IPS DF 4.7 (cell line): ENCODE data around the gene RSPO4.
"Not testable (repeated sequence)": the region's sequence is repeated elsewhere in the genome, so short reads cannot be mapped to it uniquely, and the experiment has no call there.

ENCODE experiments used
- DNase-seq: peaks from one replicate; pipeline ENCODE4 v3.0.0-alpha.2; 2013; ENCODE audit warnings: low spot score; ENCODE audit errors: extremely low read depth

Gene RSPO4

GRCh38 chr20:1001911-1002681 is at the start of gene RSPO4:
TSS of gene RSPO4 (minus strand) at chr20:1002311. CDS start at chr20:1002164, 147 bp downstream.
- DNase-seq, result no peak

DNA sequence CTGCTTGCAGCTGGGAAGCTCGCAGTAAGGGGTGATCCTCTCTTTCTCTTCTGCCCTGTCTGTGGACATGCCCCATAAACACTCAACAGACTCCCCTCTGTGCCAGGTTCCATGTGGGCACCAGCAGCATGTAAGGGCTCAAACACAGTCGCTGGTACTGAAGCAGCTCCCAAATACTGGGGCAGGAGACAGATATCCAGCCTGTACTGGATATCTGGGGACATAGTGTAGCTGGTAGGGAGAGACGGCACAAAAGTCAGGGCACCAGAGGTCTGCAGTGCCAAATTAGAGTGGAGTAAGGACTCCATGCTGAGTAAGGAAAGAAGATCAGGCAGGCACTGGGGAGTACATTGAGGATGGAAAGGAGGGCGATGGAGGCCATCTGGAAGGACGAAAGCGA is 48.3 kb upstream of the RSPO4 start:
- no peak for DNase-seq

GRCh38 chr20:1045860-1046418 is 43.8 kb upstream of the RSPO4 start:
- no peak for DNase-seq

- DNase-seq, result no peak
These were observed 39.8 kb upstream of the RSPO4 start for GRCh38 chr20:1041845-1042390.

- no peak for DNase-seq
These were observed 36.1 kb upstream of the RSPO4 start for GRCh38 chr20:1038205-1038604.

GRCh38 chr20:1037039-1037438 is 34.9 kb upstream of the RSPO4 start:
- no peak for DNase-seq

- no peak for DNase-seq
These were observed 33.4 kb upstream of the RSPO4 start for GRCh38 chr20:1035466-1035865.

GRCh38 chr20:1034415-1034789 is 32.3 kb upstream of the RSPO4 start:
- no peak for DNase-seq

DNA sequence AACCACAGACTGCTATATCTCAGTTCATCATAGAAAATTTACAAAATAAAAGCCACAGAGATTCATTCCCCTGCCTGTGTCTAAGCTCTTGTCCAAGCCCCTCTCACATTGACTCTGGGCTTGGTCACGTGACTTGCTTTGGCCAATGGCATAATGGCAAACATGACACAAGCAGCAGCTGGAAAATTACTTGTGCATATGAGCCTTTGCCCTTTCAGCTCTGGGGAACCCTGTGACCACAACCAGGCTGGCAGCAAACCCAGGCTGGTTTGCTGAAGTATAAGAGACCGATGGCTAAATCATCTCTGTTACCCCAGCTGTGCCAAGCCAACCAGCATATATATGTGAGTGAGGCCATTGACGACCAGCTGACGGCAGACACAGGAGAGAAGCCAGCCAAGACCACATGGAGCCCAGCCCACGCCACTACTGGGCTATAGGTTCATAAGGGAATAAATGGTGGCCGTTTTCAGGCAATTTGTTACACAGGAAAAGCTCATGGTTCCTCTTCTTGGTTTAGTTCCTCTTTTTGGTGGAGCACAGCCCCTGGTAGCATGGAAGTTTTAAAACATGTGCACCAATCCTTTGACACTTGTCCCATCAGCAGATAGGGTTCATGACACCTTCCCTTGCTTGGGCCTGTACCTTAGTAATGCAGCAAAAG is 31.8 kb upstream of the RSPO4 start:
- DNase-seq, result no peak

- no peak for DNase-seq
These were observed 27.9 kb upstream of the RSPO4 start for GRCh38 chr20:1029980-1030379.

- not testable (repeated sequence) for DNase-seq
These were observed 24.1 kb upstream of the RSPO4 start for GRCh38 chr20:1026214-1026613.

DNA sequence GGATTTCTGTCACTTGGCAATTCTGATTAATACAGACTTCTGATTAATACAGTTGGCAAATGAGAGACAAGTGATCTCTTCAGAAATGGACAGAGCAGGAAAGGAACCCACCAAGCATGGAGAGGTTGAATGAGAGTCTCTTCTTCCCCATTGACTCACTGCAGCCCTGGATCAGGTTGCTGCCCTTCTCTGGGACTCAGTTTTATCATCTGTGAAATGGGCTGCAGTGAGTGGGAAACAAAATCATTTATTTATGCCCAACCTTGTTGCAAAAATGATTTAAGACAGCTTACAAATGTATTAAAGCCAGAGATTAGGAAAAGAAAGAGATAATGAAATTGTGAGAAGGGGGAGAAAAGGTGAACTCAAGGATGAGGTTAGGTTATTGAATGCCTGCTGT is 20.8 kb upstream of the RSPO4 start:
- DNase-seq, result no peak

DNA sequence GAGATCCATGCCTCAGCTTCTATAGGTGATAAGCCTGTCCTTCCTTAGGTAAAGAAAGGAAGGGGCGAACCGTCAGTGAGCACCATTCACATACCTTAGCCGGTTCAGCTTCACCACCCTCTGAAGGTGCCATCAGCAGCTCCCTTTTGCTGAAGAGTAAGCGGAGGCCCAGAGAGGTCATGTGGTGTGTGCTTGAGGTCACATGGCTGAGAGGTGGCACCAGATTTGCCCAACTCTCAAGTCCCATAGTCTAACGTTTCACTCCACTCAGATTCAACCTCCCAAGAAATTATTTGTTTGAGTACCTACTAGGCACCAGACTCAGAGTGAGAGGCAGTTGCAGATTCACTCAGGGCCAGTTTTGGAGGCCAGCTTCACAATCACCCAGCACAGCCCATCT is 18.5 kb upstream of the RSPO4 start:
- no peak for DNase-seq

GRCh38 chr20:1019344-1019743 is 17.2 kb upstream of the RSPO4 start:
- DNase-seq, result no peak

DNA sequence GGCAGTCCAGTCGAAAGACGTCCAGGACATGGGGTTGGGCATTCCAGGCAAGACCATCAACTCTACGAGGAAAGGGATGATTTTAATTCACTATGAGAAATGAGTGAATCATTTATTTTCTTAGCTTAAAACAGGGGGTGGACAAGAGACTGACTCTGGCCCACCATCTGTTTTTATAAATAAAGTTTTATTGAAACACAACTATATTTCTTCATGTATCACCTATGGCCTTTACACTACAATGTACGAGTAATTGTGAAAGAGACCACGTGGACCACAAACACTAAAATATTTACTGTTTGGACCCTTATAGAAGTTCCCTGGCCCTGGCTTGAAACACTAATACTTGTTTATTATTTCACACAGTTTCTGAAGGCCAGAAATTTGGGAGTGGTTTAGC is 15.6 kb upstream of the RSPO4 start:
- DNase-seq, result no peak

DNA sequence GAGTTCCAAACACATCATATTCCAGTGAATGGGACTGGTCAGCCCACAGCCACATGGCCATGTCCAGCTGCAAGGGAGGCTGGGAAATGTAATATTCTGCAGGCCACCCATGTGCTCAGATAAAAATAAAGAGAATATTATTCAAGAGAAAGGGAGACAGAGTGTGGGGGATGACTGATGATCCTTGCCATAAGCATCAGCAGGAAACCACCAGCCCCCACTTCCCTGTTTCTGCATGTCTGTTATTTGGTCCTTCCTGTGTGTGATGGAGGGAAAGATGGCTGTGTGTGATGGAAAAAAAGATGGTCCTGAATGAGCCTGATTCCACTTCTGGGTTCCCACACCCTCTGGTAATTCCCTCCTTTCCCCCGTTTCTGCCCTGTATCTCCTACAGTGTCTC is 13.1 kb upstream of the RSPO4 start:
- DNase-seq, result no peak

- no peak for DNase-seq
These were observed 12.4 kb upstream of the RSPO4 start for GRCh38 chr20:1014471-1014870.

GRCh38 chr20:1013566-1014340 is 11.6 kb upstream of the RSPO4 start:
- DNase-seq, result no peak

- DNase-seq, result no peak
These were observed 10.5 kb upstream of the RSPO4 start for GRCh38 chr20:1012359-1013168.

- no peak for DNase-seq
These were observed 8.5 kb upstream of the RSPO4 start for GRCh38 chr20:1010659-1011058.
